Measurements from ENCODE around the gene PTPRD.

- TF ChIP-seq ZNF274 (IDR thresholded peaks at IDR 0.05; ENCODE audit: low read depth, low read length): no peak
- no peak for TF ChIP-seq SUZ12 (IDR thresholded peaks at IDR 0.05; ENCODE audit: extremely low read depth, insufficient read depth, insufficient read length)
Observed at GRCh38 chr9:10112798-10113197, 500.0 kb downstream of the PTPRD start.
